A673 (cell line): Measurements from ENCODE around the gene LCN10. TPM values are rescaled to one million over a fixed set of nuclear protein-coding genes. Genes with fewer than 3 reads are reported as not detected.

ENCODE experiments used
- BruUV-seq: library from RNA; stranded (reverse); fragments of 400-500 nt; replicated peaks from 2 replicates; lab custom pipeline; 2021; lab: Mats Ljungman, UMichigan
- CTCF ChIA-PET: fragments of 300-600 bp; sonication (Branson Sonifier 250); formaldehyde crosslinking; loops from one replicate; lab custom pipeline; 2022; ENCODE audit warnings: antibody characterized with exemption; lab: Charles Lee
- POLR2A ChIA-PET: fragments of 300-600 bp; sonication (Branson Sonifier 250); formaldehyde crosslinking; loops from one replicate; lab custom pipeline; 2022; ENCODE audit warnings: antibody characterized with exemption; ENCODE audit not compliant: low non-redundant PET; lab: Charles Lee
- DNase-seq: peaks from one replicate; pipeline ENCODE4 v3.0.0-alpha.2; 2015; ENCODE audit warnings: low spot score
- H3K27ac ChIP-seq: fragments of 200-600 bp; sonication (generic); 2 replicates; pipeline ENCODE4 v1.5.1; 2016; ENCODE audit warnings: mixed run types, low read depth, mild to moderate bottlenecking, mixed read lengths, antibody characterized with exemption, low read length; ENCODE audit not compliant: poor library complexity, severe bottlenecking
- H3K27me3 ChIP-seq: fragments of 200-600 bp; sonication (generic); replicated peaks from 2 replicates; pipeline ENCODE4 v1.6.1; 2017; ENCODE audit warnings: mixed run types, low read depth, mild to moderate bottlenecking, mixed read lengths, antibody characterized with exemption, low read length; ENCODE audit not compliant: insufficient read depth, poor library complexity
- H3K36me3 ChIP-seq: fragments of 200-600 bp; sonication (generic); 2 replicates; pipeline ENCODE4 v1.6.1; 2016; ENCODE audit warnings: mixed run types, mild to moderate bottlenecking, mixed read lengths, antibody characterized with exemption, low read length; ENCODE audit not compliant: insufficient read depth, poor library complexity, severe bottlenecking
- H3K4me1 ChIP-seq: fragments of 200-600 bp; sonication (generic); 2 replicates; pipeline ENCODE4 v1.6.1; 2017; ENCODE audit warnings: mixed run types, mild to moderate bottlenecking, mixed read lengths, antibody characterized with exemption, low read length; ENCODE audit not compliant: insufficient read depth, poor library complexity, severe bottlenecking
- H3K4me3 ChIP-seq: fragments of 200-600 bp; sonication (generic); 2 replicates; pipeline ENCODE4 v1.5.1; 2016; ENCODE audit warnings: low read depth, mixed run types, mild to moderate bottlenecking, mixed read lengths, low read length; ENCODE audit not compliant: poor library complexity, severe bottlenecking
- H3K9me3 ChIP-seq: fragments of 200-600 bp; sonication (generic); 2 replicates; pipeline ENCODE4 v1.6.1; 2016; ENCODE audit warnings: mixed run types, low read depth, mild to moderate bottlenecking, mixed read lengths, antibody characterized with exemption, low read length; ENCODE audit not compliant: poor library complexity, severe bottlenecking
- EZH2 ChIP-seq: fragments of 200-600 bp; sonication (generic); IDR thresholded peaks from 2 replicates; pipeline ENCODE4 v1.6.1; 2017; ENCODE audit warnings: borderline replicate concordance, low read depth, mild to moderate bottlenecking, mixed read lengths, antibody characterized with exemption, low read length; ENCODE audit not compliant: poor library complexity, severe bottlenecking
- intact Hi-C: fragments of 100-400 bp; cut with micrococcal nuclease; formaldehyde crosslinking; loops from one replicate; pipeline ENCODE4 v1.10.0; 2022; ENCODE audit not compliant: unreplicated experiment
- total RNA-seq: library from RNA; stranded (reverse); gene quantifications from 2 replicates; pipeline ENCODE4 v1.2.3, GENCODE V29; 2021
- TF ChIP-seq, protein P1 (sequence below): fragments of 300-800, 200-600 bp; sonication (generic); conservative IDR thresholded peaks from 2 replicates; pipeline ENCODE4 v1.5.1; 2017; ENCODE audit warnings: low read depth, mild to moderate bottlenecking, antibody characterized with exemption, low read length, moderate library complexity, mixed read lengths

Gene LCN10
- total RNA-seq, 1 experiment from 2014 or later: 0.15 TPM

DNA sequence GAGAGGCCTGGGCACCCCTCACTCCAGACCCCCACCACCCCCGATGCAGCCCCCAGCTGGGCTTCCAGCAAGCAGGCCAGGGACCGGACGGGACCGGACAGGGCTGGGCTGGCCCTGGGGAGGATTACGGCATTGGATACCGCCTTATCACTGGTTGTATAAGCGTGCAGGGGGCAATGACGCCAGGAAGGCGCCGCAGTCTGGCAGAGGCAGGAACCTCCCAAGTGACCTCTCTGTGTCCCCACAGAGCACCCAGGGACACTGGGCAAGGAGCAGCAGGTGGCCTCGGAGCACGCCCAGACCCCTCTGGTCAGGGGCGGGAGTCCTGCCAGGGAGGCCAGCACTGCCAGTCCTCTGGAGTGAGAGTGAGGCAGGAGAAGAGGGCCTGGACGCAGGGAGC lies 22.3 kb upstream of the LCN10 start:
- Histone ChIP-seq H3K9me3 (no peaks in the 10 kb centered on the region), H3K36me3 (no peaks in the 10 kb centered on the region), H3K27me3 (no peaks in the 10 kb centered on the region), H3K4me3 (no peak overlapping the region), H3K4me1 (peaks cover 5% of the 10 kb centered on the region), H3K27ac (no peak overlapping the region)
- intact Hi-C loops: no loop called here
- ChIA-PET CTCF (interaction anchor here (0.6 to 0.7 kb wide), 2 partner anchors 14 to 79 kb away, joined by 3 to 5 read pairs; no protein-coding TSS in a partner anchor), POLR2A (no interaction called here)
- TF ChIP-seq, protein P1, sequence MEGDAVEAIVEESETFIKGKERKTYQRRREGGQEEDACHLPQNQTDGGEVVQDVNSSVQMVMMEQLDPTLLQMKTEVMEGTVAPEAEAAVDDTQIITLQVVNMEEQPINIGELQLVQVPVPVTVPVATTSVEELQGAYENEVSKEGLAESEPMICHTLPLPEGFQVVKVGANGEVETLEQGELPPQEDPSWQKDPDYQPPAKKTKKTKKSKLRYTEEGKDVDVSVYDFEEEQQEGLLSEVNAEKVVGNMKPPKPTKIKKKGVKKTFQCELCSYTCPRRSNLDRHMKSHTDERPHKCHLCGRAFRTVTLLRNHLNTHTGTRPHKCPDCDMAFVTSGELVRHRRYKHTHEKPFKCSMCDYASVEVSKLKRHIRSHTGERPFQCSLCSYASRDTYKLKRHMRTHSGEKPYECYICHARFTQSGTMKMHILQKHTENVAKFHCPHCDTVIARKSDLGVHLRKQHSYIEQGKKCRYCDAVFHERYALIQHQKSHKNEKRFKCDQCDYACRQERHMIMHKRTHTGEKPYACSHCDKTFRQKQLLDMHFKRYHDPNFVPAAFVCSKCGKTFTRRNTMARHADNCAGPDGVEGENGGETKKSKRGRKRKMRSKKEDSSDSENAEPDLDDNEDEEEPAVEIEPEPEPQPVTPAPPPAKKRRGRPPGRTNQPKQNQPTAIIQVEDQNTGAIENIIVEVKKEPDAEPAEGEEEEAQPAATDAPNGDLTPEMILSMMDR: no peak
- TF ChIP-seq EZH2: no peak
- no TSS peak for BruUV-seq
- no peak for DNase-seq

DNA sequence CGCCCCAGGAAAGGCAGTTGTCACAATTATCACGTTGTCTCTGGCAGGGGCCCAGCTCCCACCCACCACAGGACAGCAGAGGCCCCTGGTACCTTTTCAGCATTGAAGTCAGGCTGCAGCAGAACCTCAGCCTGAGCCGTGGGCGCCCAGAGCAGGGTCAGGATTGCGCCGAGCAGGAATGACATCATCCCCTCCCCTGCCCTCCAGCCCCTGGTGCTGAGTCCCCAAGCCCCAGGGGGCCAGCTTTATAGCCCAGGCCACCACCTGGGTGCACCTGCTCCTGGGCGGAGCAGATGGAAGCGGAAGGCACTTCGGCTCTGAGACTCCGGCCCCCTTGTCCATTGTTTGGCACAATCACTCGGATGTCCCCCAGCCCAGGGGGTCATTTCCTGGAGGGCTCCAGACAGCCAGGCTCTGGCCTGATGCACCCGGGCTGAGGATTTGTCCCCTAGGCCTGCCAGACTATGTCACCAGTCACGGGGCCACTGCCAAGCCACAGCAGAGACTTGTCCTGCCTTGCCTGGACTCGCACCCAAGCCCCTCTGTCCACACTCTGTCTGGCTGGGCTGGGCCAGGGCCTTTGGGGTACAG lies 21.7 kb upstream of the LCN10 start, which contains the start of gene LCN15:
LCN15 (minus strand) TSS at position 218 of the 591 bp plus-strand sequence; CDS start at position 188, 30 bp downstream.
- Histone ChIP-seq H3K4me1 (peaks cover 5% of the 10 kb centered on the region), H3K27ac (no peak within 1 kb of the TSS), H3K4me3 (no peak within 1 kb of the TSS), H3K27me3 (no peaks in the 10 kb centered on the region), H3K36me3 (no peaks in the 10 kb centered on the region), H3K9me3 (no peaks in the 10 kb centered on the region)
- no TSS peak for BruUV-seq
- POLR2A ChIA-PET: no interaction called here
- no peak for DNase-seq
- CTCF ChIA-PET: interaction anchor here (0.6 to 0.7 kb wide), 2 partner anchors 14 to 22 kb away, joined by 3 to 5 read pairs; no protein-coding TSS in a partner anchor
- no peak for TF ChIP-seq EZH2
- intact Hi-C loops: no loop called here

DNA sequence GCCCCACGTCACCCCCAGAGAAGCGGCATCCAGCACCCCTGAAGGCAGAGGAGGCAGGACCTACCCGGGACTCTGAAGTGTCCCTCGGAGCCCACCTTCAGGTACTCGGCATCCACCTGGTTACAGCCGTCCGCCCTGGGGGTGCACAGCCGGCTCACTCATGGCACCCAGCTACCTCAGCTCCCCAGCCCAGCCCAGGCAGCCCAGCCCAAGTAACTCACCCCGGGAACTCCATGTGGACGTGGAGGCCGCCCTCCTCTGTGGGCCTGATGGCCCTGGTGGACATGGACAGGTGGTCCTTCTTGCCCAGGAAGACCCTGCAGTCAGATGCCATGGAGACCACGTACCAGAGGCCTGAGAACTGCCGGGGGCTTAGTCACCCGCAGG lies 20.9 kb upstream of the LCN10 start:
- Histone ChIP-seq H3K27ac (no peak overlapping the region), H3K36me3 (no peaks in the 10 kb centered on the region), H3K9me3 (no peaks in the 10 kb centered on the region), H3K4me3 (no peak overlapping the region), H3K27me3 (no peaks in the 10 kb centered on the region), H3K4me1 (peaks cover 5% of the 10 kb centered on the region)
- intact Hi-C loops: no loop called here
- ChIA-PET CTCF (interaction anchor here (0.6 kb wide), 1 partner anchor 20 kb away, joined by 4 read pairs; no protein-coding TSS in a partner anchor), POLR2A (no interaction called here)
- no peak for DNase-seq
- TF ChIP-seq, protein P1: no peak
- TF ChIP-seq EZH2: no peak
- BruUV-seq: no TSS peak
